GM19455 (cell line): ENCODE data around the gene DDX31.

Experiments
- ATAC-seq: cut with Tn5 transposase; IDR thresholded peaks from one replicate; pipeline ENCODE4 v1.9.1; 2021; ENCODE audit not compliant: unreplicated experiment

The DDX31 gene

GRCh38 chr9:132674485-132674884 lies 4.7 kb upstream of the DDX31 start:
- ATAC-seq: no peak

GRCh38 chr9:132673355-132673754 lies 3.6 kb upstream of the DDX31 start:
- no peak for ATAC-seq

- ATAC-seq: no peak
These were observed 2.6 kb upstream of the DDX31 start for GRCh38 chr9:132672413-132672690.

GRCh38 chr9:132671620-132672412 lies 2.0 kb upstream of the DDX31 start:
- no peak for ATAC-seq

GRCh38 chr9:132670457-132671391 lies 941 bp upstream of the DDX31 start, which contains the start of gene GTF3C4:
Gene GTF3C4, plus strand, starts transcription at chr9:132670464. Its CDS starts 135 bp downstream, at chr9:132670599.
- ATAC-seq: peak; percentile 60

- no peak for ATAC-seq
These were observed 475 bp downstream of the DDX31 start for GRCh38 chr9:132669319-132669697.

- no peak for ATAC-seq
These were observed 5.9 kb downstream of the DDX31 start for GRCh38 chr9:132663851-132664250.

- no peak for ATAC-seq
These were observed 6.7 kb downstream of the DDX31 start for GRCh38 chr9:132663117-132663516.

- no peak for ATAC-seq
These were observed 7.4 kb downstream of the DDX31 start for GRCh38 chr9:132662152-132662945.

GRCh38 chr9:132656299-132656698 lies 13.5 kb downstream of the DDX31 start:
- no peak for ATAC-seq

- ATAC-seq: no peak
These were observed 18.5 kb downstream of the DDX31 start for GRCh38 chr9:132651259-132651658.

GRCh38 chr9:132648685-132649084 lies 21.1 kb downstream of the DDX31 start:
- ATAC-seq: no peak

GRCh38 chr9:132648283-132648682 lies 21.5 kb downstream of the DDX31 start:
- no peak for ATAC-seq

GRCh38 chr9:132647806-132648205 lies 22.0 kb downstream of the DDX31 start:
- ATAC-seq: no peak

GRCh38 chr9:132647355-132647754 lies 22.4 kb downstream of the DDX31 start:
- ATAC-seq: no peak

- ATAC-seq: no peak
These were observed 23.1 kb downstream of the DDX31 start for GRCh38 chr9:132646726-132647125.

GRCh38 chr9:132645711-132646110 lies 24.1 kb downstream of the DDX31 start:
- ATAC-seq: no peak

GRCh38 chr9:132645306-132645705 lies 24.5 kb downstream of the DDX31 start:
- no peak for ATAC-seq

GRCh38 chr9:132644251-132644650 lies 25.5 kb downstream of the DDX31 start:
- no peak for ATAC-seq

GRCh38 chr9:132641216-132641615 lies 28.6 kb downstream of the DDX31 start:
- no peak for ATAC-seq

- ATAC-seq: no peak
These were observed 30.5 kb downstream of the DDX31 start for GRCh38 chr9:132639322-132639721.
